Measurements from ENCODE around the gene NOX4. TPM values are rescaled to one million over a fixed set of nuclear protein-coding genes. Genes with fewer than 3 reads are reported as not detected.

Gene NOX4
- total and polyA plus RNA-seq, 10 donors, result 0.54 to 3.9 (median 0.97) TPM

GRCh38 chr11:89452780-89453179 is 38.4 kb downstream of the NOX4 start:
- Histone ChIP-seq H3K4me3 (no peak overlapping the region), H3K36me3 (no peaks in the 10 kb centered on the region), H3K27me3 (replicated peaks in 1 of 7) (no peaks in the 10 kb centered on the region), H3K9me3 (peaks cover 0 to 15% (median 0%) of the 10 kb centered on the region in 8 donors), H3K27ac (no peak overlapping the region), H3K4me1 (no peaks in the 10 kb centered on the region)
- intact Hi-C loops (cut with DNase I; ENCODE audit: low total_unique reads), result no loop called here
- no peak for DNase-seq
- 67 to 83% (median 72%) methylated on average over 3 of the region's 3 CpGs for WGBS, 5 donors
- TF ChIP-seq CTCF (IDR thresholded peaks at IDR 0.05 in 8 of 11, conservative IDR thresholded peaks at IDR 0.05 in 3 of 11) (no peak), POLR2AphosphoS5 (IDR thresholded peaks at IDR 0.05) (no peak), POLR2A (IDR thresholded peaks at IDR 0.05) (no peak)

- Histone ChIP-seq H3K9me3 (peaks cover 0 to 9% (median 3%) of the 10 kb centered on the region in 8 donors), H3K4me3 (no peak overlapping the region), H3K27me3 (replicated peaks in 1 of 7) (no peaks in the 10 kb centered on the region), H3K27ac (no peak overlapping the region), H3K36me3 (no peaks in the 10 kb centered on the region), H3K4me1 (no peaks in the 10 kb centered on the region)
- no peak for DNase-seq
- intact Hi-C loops (cut with DNase I; ENCODE audit: low total_unique reads), result no loop called here
- TF ChIP-seq CTCF (IDR thresholded peaks at IDR 0.05 in 8 of 11, conservative IDR thresholded peaks at IDR 0.05 in 3 of 11), result no peak
These were observed 43.3 kb downstream of the NOX4 start for GRCh38 chr11:89447845-89448244.

- Histone ChIP-seq H3K4me3 (no peak overlapping the region), H3K27ac (no peak overlapping the region), H3K27me3 (replicated peaks in 1 of 7) (no peaks in the 10 kb centered on the region), H3K36me3 (no peaks in the 10 kb centered on the region), H3K4me1 (no peaks in the 10 kb centered on the region), H3K9me3 (peaks cover 0 to 9% (median 3%) of the 10 kb centered on the region in 8 donors)
- intact Hi-C loops (cut with DNase I; ENCODE audit: low total_unique reads), result no loop called here
- WGBS, 5 donors, result 70 to 82% (median 73%) methylated on average over 5 of the region's 5 CpGs
- no peak for DNase-seq
- no peak for TF ChIP-seq POLR2AphosphoS5 (IDR thresholded peaks at IDR 0.05)
- no peak for TF ChIP-seq POLR2A (IDR thresholded peaks at IDR 0.05)
- TF ChIP-seq CTCF (IDR thresholded peaks at IDR 0.05 in 8 of 11, conservative IDR thresholded peaks at IDR 0.05 in 3 of 11), result no peak
These were observed 47.5 kb downstream of the NOX4 start for GRCh38 chr11:89443361-89444322.

GRCh38 chr11:89442801-89443200 is 48.4 kb downstream of the NOX4 start:
- Histone ChIP-seq H3K27ac (no peak overlapping the region), H3K36me3 (no peaks in the 10 kb centered on the region), H3K4me1 (no peaks in the 10 kb centered on the region), H3K4me3 (no peak overlapping the region), H3K9me3 (peaks cover 0 to 9% (median 3%) of the 10 kb centered on the region in 8 donors), H3K27me3 (replicated peaks in 1 of 7) (no peaks in the 10 kb centered on the region)
- WGBS, 5 donors, result 57 to 77% (median 62%) methylated on average over 2 of the region's 2 CpGs
- no peak for TF ChIP-seq POLR2A (IDR thresholded peaks at IDR 0.05)
- TF ChIP-seq CTCF (IDR thresholded peaks at IDR 0.05 in 8 of 11, conservative IDR thresholded peaks at IDR 0.05 in 3 of 11), result no peak
- TF ChIP-seq POLR2AphosphoS5 (IDR thresholded peaks at IDR 0.05), result no peak
- DNase-seq, result no peak
- intact Hi-C loops (cut with DNase I; ENCODE audit: low total_unique reads), result no loop called here
